A549 (cell line): Measurements from ENCODE around the gene SRF. TPM values are rescaled to one million over a fixed set of nuclear protein-coding genes. Genes with fewer than 3 reads are reported as not detected.
"Not testable (repeated sequence)": the region's sequence is repeated elsewhere in the genome, so short reads cannot be mapped to it uniquely, and the experiment has no call there.

Experiments
- ATAC-seq, 2 experiments: fragments of 200-7000 bp in 1 of 2; fragments of >200 bp in 1 of 2; cut with Nextera tagmentation in 1 of 2; cut with Tn5 transposase in 1 of 2; 3 replicates each; pipeline versions ENCODE4 v1.8.0 to v1.9.1; 2018 to 2020; ENCODE audit warnings: mild to moderate bottlenecking in 1 of 2, moderate library complexity in 1 of 2
- CTCF ChIA-PET: fragments of 300-600 bp; sonication (Branson Sonifier 250); formaldehyde crosslinking; extraction: SDS; loops from one replicate; lab custom pipeline; 2021; ENCODE audit warnings: antibody characterized with exemption, inconsistent platforms; lab: Yijun Ruan, JAX
- POLR2A ChIA-PET: fragments of 350-600 bp; formaldehyde crosslinking; extraction: SDS; loops from one replicate; lab custom pipeline; 2021; ENCODE audit warnings: antibody characterized with exemption, inconsistent platforms; lab: Yijun Ruan, JAX
- DNase-seq, 2 experiments: peaks; one replicate each; pipeline versions ENCODE4 v3.0.0 to v3.0.0-alpha.2; 2011 to 2016; ENCODE audit warnings: low read depth in 1 of 2, low spot score in 1 of 2
- FAIRE-seq: peaks from 2 replicates; lab custom pipeline; 2011; peaks lifted over from hg19 to GRCh38; lab: Jason Lieb, UNC
- H3K27ac ChIP-seq, 2 experiments: fragments of >200 bp; sonication (Bioruptor Twin); formaldehyde crosslinking; 3 replicates each; pipeline ENCODE4 v1.5.1; 2016 to 2017
- H3K4me1 ChIP-seq: fragments of >200 bp; sonication (Bioruptor Twin); formaldehyde crosslinking; 3 replicates; pipeline ENCODE4 v1.6.1; 2016
- H3K4me2 ChIP-seq: fragments of >200 bp; sonication (Bioruptor Twin); formaldehyde crosslinking; 3 replicates; pipeline ENCODE4 v1.6.1; 2016
- H3K4me3 ChIP-seq: fragments of >200 bp; sonication (Bioruptor Twin); formaldehyde crosslinking; 3 replicates; pipeline ENCODE4 v1.5.1; 2016
- H3K9me3 ChIP-seq: fragments of >200 bp; sonication (Bioruptor Twin); formaldehyde crosslinking; 3 replicates; pipeline ENCODE4 v1.6.1; 2016
- CBX2 ChIP-seq: fragments of 200-600 bp; sonication (generic); IDR thresholded peaks from 2 replicates; pipeline ENCODE4 v1.6.1; 2016; ENCODE audit warnings: low read depth, mild to moderate bottlenecking, borderline replicate concordance
- CBX8 ChIP-seq: fragments of 200-600 bp; sonication (generic); IDR thresholded peaks from 2 replicates; pipeline ENCODE4 v1.6.1; 2016
- CEBPB ChIP-seq, 2 experiments: fragments of >200 bp in 1 of 2; sonication (Bioruptor Twin) in 1 of 2; formaldehyde crosslinking in 1 of 2; IDR thresholded peaks; 2 replicates each; pipeline ENCODE4 v1.6.1; 2012 to 2016
- CHD2 ChIP-seq: fragments of 150-350 bp; IDR thresholded peaks from 2 replicates; pipeline ENCODE4 v1.6.1; 2014; ENCODE audit warnings: low read length; ENCODE audit not compliant: partially characterized antibody
- CTCF ChIP-seq: fragments of >200 bp; sonication (Bioruptor Twin); formaldehyde crosslinking; IDR thresholded peaks from 3 replicates; pipeline ENCODE4 v1.5.1; 2016
- EHF ChIP-seq: fragments of 250-450 bp; sonication (Bioruptor Pico); IDR thresholded peaks from 2 replicates; pipeline ENCODE4 v1.5.0; 2020; ENCODE audit warnings: mild to moderate bottlenecking
- ESRRA ChIP-seq: fragments of 150-350 bp; IDR thresholded peaks from 2 replicates; pipeline ENCODE4 v1.6.1; 2014; ENCODE audit warnings: mild to moderate bottlenecking, low read length, borderline replicate concordance
- FOSB ChIP-seq: fragments of 250-450 bp; sonication (Bioruptor Pico); IDR thresholded peaks from 2 replicates; pipeline ENCODE4 v1.5.0; 2020; ENCODE audit warnings: mild to moderate bottlenecking, moderate library complexity
- FOXS1 ChIP-seq: fragments of 250-450 bp; sonication (Bioruptor Pico); IDR thresholded peaks from 2 replicates; pipeline ENCODE4 v1.5.0; 2020; ENCODE audit warnings: mild to moderate bottlenecking, moderate library complexity
- HDAC2 ChIP-seq: fragments of 200-600 bp; sonication (generic); IDR thresholded peaks from 2 replicates; pipeline ENCODE4 v1.6.1; 2016
- HEYL ChIP-seq: fragments of 250-450 bp; sonication (Bioruptor Pico); IDR thresholded peaks from 2 replicates; pipeline ENCODE4 v1.8.0; 2021; ENCODE audit warnings: mild to moderate bottlenecking, moderate library complexity
- HOXB5 ChIP-seq: fragments of 250-450 bp; sonication (Bioruptor Pico); IDR thresholded peaks from 2 replicates; pipeline ENCODE4 v1.5.0; 2020; ENCODE audit warnings: mild to moderate bottlenecking, moderate library complexity
- KDM1A ChIP-seq: fragments of 200-600 bp; sonication (generic); IDR thresholded peaks from 2 replicates; pipeline ENCODE4 v1.6.1; 2016; ENCODE audit warnings: low read depth, mild to moderate bottlenecking
- KDM5A ChIP-seq: fragments of 200-600 bp; sonication (generic); IDR thresholded peaks from 2 replicates; pipeline ENCODE4 v1.6.1; 2016; ENCODE audit warnings: antibody characterized with exemption, mild to moderate bottlenecking
- MAFK ChIP-seq: fragments of 450-650 bp; IDR thresholded peaks from 2 replicates; pipeline ENCODE4 v1.6.1; 2014; ENCODE audit not compliant: partially characterized antibody
- MAZ ChIP-seq: fragments of 150-350 bp; IDR thresholded peaks from 2 replicates; pipeline ENCODE4 v1.6.1; 2014; ENCODE audit warnings: antibody characterized with exemption, low read depth, low read length, borderline replicate concordance
- NPAS2 ChIP-seq: fragments of 250-450 bp; sonication (Bioruptor Pico); IDR thresholded peaks from 2 replicates; pipeline ENCODE4 v1.8.0; 2022; ENCODE audit warnings: mild to moderate bottlenecking, moderate library complexity, borderline replicate concordance
- RAD21 ChIP-seq, 2 experiments: fragments of >200 bp in 1 of 2; sonication (Bioruptor Twin) in 1 of 2; formaldehyde crosslinking in 1 of 2; IDR thresholded peaks in 1 of 2; conservative IDR thresholded peaks in 1 of 2; 2 replicates in 1 of 2; 3 replicates in 1 of 2; pipeline ENCODE4 v1.6.1; 2012 to 2018; ENCODE audit warnings: inconsistent platforms in 1 of 2
- RFX5 ChIP-seq: fragments of 450-650 bp; IDR thresholded peaks from 2 replicates; pipeline ENCODE4 v1.7.1; 2014; ENCODE audit warnings: antibody characterized with exemption, mild to moderate bottlenecking, moderate library complexity
- TP53 ChIP-seq: fragments of 250-450 bp; sonication (Bioruptor Pico); IDR thresholded peaks from 2 replicates; pipeline ENCODE4 v1.5.0; 2021; ENCODE audit warnings: mild to moderate bottlenecking, moderate library complexity
- ZC3H11A ChIP-seq: fragments of 450-650 bp; IDR thresholded peaks from 2 replicates; pipeline ENCODE4 v1.6.1; 2014; ENCODE audit warnings: antibody characterized with exemption, mild to moderate bottlenecking
- ZFP36 ChIP-seq: fragments of 450-650 bp; IDR thresholded peaks from 2 replicates; pipeline ENCODE4 v1.6.1; 2014; ENCODE audit warnings: borderline replicate concordance; ENCODE audit not compliant: partially characterized antibody
- WGBS: methylation state at CpG from one replicate; pipeline ENCODE4 v1.1.6; 2017; ENCODE audit errors: missing lambda C conversion rate; 5-methylcytosine and 5-hydroxymethylcytosine counted together
- polyA plus RNA-seq, 4 experiments: library from polyadenylated mRNA; depleted of rRNA in 3 of 4; stranded (reverse); fragments of >200 nt; fragmentation: RNase III in 1 of 4; extraction: RNeasy Plus Mini Kit Qiagen cat#74134 plus additional on column Dnase treatment in 1 of 4; gene quantifications; 2 replicates in 3 of 4; 3 replicates in 1 of 4; pipeline ENCODE4 v1.2.3, GENCODE V29; 2011 to 2017
- TF ChIP-seq, protein P1 (sequence below): fragments of 250-450 bp; sonication (Bioruptor Pico); IDR thresholded peaks from 2 replicates; pipeline ENCODE4 v1.5.0; 2021; ENCODE audit warnings: mild to moderate bottlenecking, moderate library complexity, borderline replicate concordance
- TF ChIP-seq, protein P2 (sequence below): fragments of 250-450 bp; sonication (Bioruptor Pico); IDR thresholded peaks from 2 replicates; pipeline ENCODE4 v1.5.0; 2020; ENCODE audit warnings: low read depth, mild to moderate bottlenecking, moderate library complexity

SRF gene
- polyA plus RNA-seq, 2 of the 4 experiments (the other 2 are of a cell fraction): 14.0 to 16.7 TPM

DNA sequence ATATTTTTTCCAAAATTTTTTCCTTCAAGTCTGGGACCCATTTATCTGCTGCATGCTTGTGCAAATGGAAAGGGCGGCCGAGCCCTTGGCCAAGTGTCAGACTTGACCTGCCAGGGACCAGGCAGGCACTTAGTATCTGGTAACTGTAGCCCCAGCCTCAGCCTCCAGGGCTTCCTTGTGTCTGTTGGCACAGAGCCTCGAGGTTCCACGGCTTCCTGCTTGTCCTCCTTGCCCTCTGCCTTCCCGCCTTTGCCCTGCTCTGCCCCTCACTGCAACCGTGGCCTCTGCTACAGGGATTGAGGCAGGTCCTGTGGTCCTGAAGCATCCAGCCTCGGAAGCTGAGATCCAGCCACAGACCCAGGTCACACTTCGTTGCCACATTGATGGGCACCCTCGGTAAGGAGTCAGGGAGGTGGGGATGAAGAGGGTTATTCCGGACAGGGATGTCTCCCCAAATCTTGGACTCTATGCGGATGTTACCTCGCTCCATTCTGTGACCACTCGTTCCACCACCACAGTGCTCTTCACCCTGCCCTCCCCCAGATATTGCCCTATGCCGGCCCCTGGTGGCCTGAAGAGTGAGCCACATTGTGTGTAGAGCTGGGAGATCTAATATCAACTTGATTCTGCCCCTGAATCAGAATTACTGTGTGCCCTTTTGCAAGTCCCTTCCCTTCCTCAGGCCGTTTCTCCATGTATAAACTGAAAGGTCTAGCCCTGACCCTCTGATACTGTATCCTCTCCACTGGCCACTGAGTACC is 41.5 kb upstream of the SRF start:
- DNase-seq: peak; percentile 26 to 37
- no peak overlapping the region for H3K4me2 ChIP-seq

DNA sequence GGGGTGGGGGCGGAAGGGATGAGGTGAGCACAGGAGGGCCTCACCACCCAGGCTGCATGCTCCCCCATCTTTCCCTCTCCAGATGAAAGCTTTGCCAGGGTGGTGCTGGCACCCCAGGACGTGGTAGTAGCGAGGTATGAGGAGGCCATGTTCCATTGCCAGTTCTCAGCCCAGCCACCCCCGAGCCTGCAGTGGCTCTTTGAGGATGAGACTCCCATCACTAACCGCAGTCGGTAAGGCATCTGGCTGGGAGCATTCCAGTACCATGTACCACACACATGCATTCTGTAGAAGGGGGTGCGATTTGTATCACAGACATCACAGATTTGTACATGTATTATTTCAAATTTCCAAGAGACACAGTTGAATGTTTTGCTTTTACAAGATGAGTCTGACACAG is 40.6 kb upstream of the SRF start:
- TF ChIP-seq CBX8 (no peak), MAZ (no peak), FOSB (no peak), ESRRA (no peak), HEYL (CRISPR knock-in tag) (no peak), ZC3H11A (no peak), HOXB5 (CRISPR knock-in tag) (no peak), FOXS1 (CRISPR knock-in tag) (no peak), HDAC2 (no peak), CBX2 (no peak), RAD21 (conservative IDR thresholded peaks at IDR 0.05 in 1 of 2, IDR thresholded peaks at IDR 0.05 in 1 of 2) (no peak), KDM5A (no peak), EHF (CRISPR knock-in tag) (no peak), MAFK (no peak), ZFP36 (no peak), CEBPB (IDR thresholded peaks at IDR 0.05) (no peak), TP53 (CRISPR knock-in tag) (no peak), CHD2 (no peak)
- TF ChIP-seq, protein P1, sequence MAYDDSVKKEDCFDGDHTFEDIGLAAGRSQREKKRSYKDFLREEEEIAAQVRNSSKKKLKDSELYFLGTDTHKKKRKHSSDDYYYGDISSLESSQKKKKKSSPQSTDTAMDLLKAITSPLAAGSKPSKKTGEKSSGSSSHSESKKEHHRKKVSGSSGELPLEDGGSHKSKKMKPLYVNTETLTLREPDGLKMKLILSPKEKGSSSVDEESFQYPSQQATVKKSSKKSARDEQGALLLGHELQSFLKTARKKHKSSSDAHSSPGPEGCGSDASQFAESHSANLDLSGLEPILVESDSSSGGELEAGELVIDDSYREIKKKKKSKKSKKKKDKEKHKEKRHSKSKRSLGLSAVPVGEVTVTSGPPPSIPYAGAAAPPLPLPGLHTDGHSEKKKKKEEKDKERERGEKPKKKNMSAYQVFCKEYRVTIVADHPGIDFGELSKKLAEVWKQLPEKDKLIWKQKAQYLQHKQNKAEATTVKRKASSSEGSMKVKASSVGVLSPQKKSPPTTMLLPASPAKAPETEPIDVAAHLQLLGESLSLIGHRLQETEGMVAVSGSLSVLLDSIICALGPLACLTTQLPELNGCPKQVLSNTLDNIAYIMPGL (CRISPR knock-in tag): no peak
- TF ChIP-seq, protein P2, sequence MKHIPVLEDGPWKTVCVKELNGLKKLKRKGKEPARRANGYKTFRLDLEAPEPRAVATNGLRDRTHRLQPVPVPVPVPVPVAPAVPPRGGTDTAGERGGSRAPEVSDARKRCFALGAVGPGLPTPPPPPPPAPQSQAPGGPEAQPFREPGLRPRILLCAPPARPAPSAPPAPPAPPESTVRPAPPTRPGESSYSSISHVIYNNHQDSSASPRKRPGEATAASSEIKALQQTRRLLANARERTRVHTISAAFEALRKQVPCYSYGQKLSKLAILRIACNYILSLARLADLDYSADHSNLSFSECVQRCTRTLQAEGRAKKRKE (CRISPR knock-in tag): no peak
- Histone ChIP-seq H3K27ac (no peak overlapping the region), H3K9me3 (no peaks in the 10 kb centered on the region), H3K4me2 (no peak overlapping the region), H3K4me3 (no peak overlapping the region), H3K4me1 (no peaks in the 10 kb centered on the region)
- CTCF ChIA-PET: interaction anchor here (0.6 to 2.9 kb wide), 6 partner anchors 12 to 229 kb away, joined by 3 to 10 read pairs (median 4); partner anchors contain the start of genes KLC4 and MRPL2
- ATAC-seq: no peak
- POLR2A ChIA-PET: no interaction called here
- 73% methylated on average over 4 of the region's 7 CpGs for WGBS
- no peak for DNase-seq
- FAIRE-seq: no peak

More for the DNA sequence above, 41.5 kb upstream of the SRF start:
- FAIRE-seq: no peak
- 34% methylated on average over 14 of the region's 15 CpGs for WGBS
- ChIA-PET POLR2A (no interaction called here), CTCF (interaction anchor here (0.6 to 2.9 kb wide), 12 partner anchors 13 to 228 kb away, joined by 3 to 10 read pairs (median 4); partner anchors contain the start of genes KLC4 and MRPL2)
- no peak overlapping the region for H3K4me3 ChIP-seq
- peak; percentile 42 to 58; a peak in 4 of 5 replicates for TF ChIP-seq RAD21 (conservative IDR thresholded peaks at IDR 0.05 in 1 of 2, IDR thresholded peaks at IDR 0.05 in 1 of 2)
- no peak for TF ChIP-seq NPAS2 (CRISPR knock-in tag)
- no peak for TF ChIP-seq KDM1A
- TF ChIP-seq, protein P2 (CRISPR knock-in tag): no peak
- TF ChIP-seq RFX5: no peak
- no peak for TF ChIP-seq CBX2
- TF ChIP-seq CTCF: peak; percentile 32; the same call in 2 of the 3 replicates
- TF ChIP-seq MAZ: no peak
- TF ChIP-seq, all 56 proteins: peak for 2
- H3K27ac ChIP-seq: no peak overlapping the region
- no peaks in the 10 kb centered on the region for H3K9me3 ChIP-seq
- H3K4me1 ChIP-seq: no peaks in the 10 kb centered on the region
- peak; percentile 88 to 97 for ATAC-seq

GRCh38 chr6:43131379-43131778 is 39.7 kb upstream of the SRF start:
- H3K4me3 ChIP-seq, H3K9me3 ChIP-seq, ATAC-seq, FAIRE-seq, H3K27ac ChIP-seq, POLR2A ChIA-PET, H3K4me2 ChIP-seq, H3K4me1 ChIP-seq, DNase-seq: not testable (repeated sequence)
- CTCF ChIA-PET: interaction anchor here (0.5 to 2.9 kb wide), 2 partner anchors 230 to 486 kb away, joined by 3 to 10 read pairs; no protein-coding TSS in a partner anchor
- WGBS: 45% methylated on average over 4 of the region's 5 CpGs
